LNCAP (cell line): ENCODE results near the gene PLEKHG4B.

Source experiments
- CTCF ChIP-seq: fragments of 450-650 bp; IDR thresholded peaks from 2 replicates; pipeline ENCODE4 v1.5.1; 2017; ENCODE audit warnings: mild to moderate bottlenecking

Gene PLEKHG4B

GRCh38 chr5:110270-110888 is 18.4 kb downstream of the PLEKHG4B start:
- no peak for TF ChIP-seq CTCF

GRCh38 chr5:111171-111570 is 19.2 kb downstream of the PLEKHG4B start:
- TF ChIP-seq CTCF, result no peak

- no peak for TF ChIP-seq CTCF
Measured at GRCh38 chr5:119486-120097, 27.6 kb downstream of the PLEKHG4B start.

GRCh38 chr5:121432-121831 is 29.5 kb downstream of the PLEKHG4B start:
- no peak for TF ChIP-seq CTCF

- TF ChIP-seq CTCF, result no peak
Measured at GRCh38 chr5:125815-126214, 33.8 kb downstream of the PLEKHG4B start.

GRCh38 chr5:126806-127205 is 34.8 kb downstream of the PLEKHG4B start:
- TF ChIP-seq CTCF, result no peak

GRCh38 chr5:127886-128285 is 35.9 kb downstream of the PLEKHG4B start:
- TF ChIP-seq CTCF, result no peak
